Activated T-cell treated with anti-CD3 and anti-CD28 coated beads, Interleukin-2, amount 50 U/mL, for 4 hours (primary cell): ENCODE results near the gene GALNT7. TPM values are rescaled to one million over a fixed set of nuclear protein-coding genes. Genes with fewer than 3 reads are reported as not detected.
"Not testable (repeated sequence)": the region's sequence is repeated elsewhere in the genome, so short reads cannot be mapped to it uniquely, and the experiment has no call there.

Experiments used
- ATAC-seq, 2 donors: fragments of 200-7000 bp; cut with Tn5 transposase; one replicate each; pipeline ENCODE4 v1.10.0; 2021
- DNase-seq: peaks from one replicate; pipeline ENCODE4 v3.0.0-alpha.2; 2020
- H3K27me3 Mint-ChIP-seq: one replicate; pipeline ENCODE4 v1.8.0; 2021; ENCODE audit warnings: low read depth, mixed read lengths
- H3K36me3 Mint-ChIP-seq: one replicate; pipeline ENCODE4 v1.8.0; 2022; ENCODE audit warnings: mixed read lengths; ENCODE audit not compliant: insufficient read depth
- H3K4me1 Mint-ChIP-seq: one replicate; pipeline ENCODE4 v1.8.0; 2021; ENCODE audit warnings: low read depth, mixed read lengths
- H3K4me3 Mint-ChIP-seq: one replicate; pipeline ENCODE4 v1.8.0; 2021; ENCODE audit warnings: mild to moderate bottlenecking, moderate library complexity, mixed read lengths
- H3K9me3 Mint-ChIP-seq: one replicate; pipeline ENCODE4 v1.8.0; 2021; ENCODE audit warnings: mixed read lengths
- total RNA-seq, 3 donors: library from RNA; stranded (reverse); gene quantifications; one replicate each; pipeline ENCODE4 v1.2.1, GENCODE V29; 2021

The GALNT7 gene
- total RNA-seq, 3 donors from 2014 or later: 10.0 to 10.3 (median 10.2) TPM

GRCh38 chr4:173174594-173175012 is 6.0 kb downstream of the GALNT7 start:
- H3K4me1 Mint-ChIP-seq: peaks cover 56% of the 10 kb centered on the region

DNA sequence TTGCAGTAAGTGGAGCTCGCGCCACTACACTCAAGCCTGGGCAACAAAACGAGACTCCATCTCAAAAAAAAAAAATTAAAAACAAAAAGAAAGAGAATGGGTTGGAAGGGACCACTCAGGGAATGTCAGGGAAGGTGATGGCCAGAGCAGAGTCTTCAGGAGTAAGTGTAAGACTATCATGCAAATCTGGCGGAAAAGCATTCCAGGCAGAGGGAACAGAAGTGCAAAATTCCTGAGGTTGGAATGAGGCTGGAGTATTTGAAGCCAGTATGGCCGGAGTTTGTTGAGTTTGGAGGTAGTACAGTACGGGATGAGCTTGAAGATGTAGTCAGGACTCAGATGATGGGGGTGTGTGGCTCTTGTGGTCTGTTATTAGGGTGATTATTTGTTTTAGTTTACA is 7.4 kb downstream of the GALNT7 start:
- peaks cover 47% of the 10 kb centered on the region for H3K4me1 Mint-ChIP-seq
- H3K36me3 Mint-ChIP-seq: no peaks in the 10 kb centered on the region
- H3K4me3 Mint-ChIP-seq: no peak overlapping the region
- no peaks in the 10 kb centered on the region for H3K9me3 Mint-ChIP-seq
- no peak for DNase-seq
- ATAC-seq: no peak
- H3K27me3 Mint-ChIP-seq: no peaks in the 10 kb centered on the region

More at GRCh38 chr4:173174594-173175012, 6.0 kb downstream of the GALNT7 start:
- no peaks in the 10 kb centered on the region for H3K36me3 Mint-ChIP-seq
- H3K27me3 Mint-ChIP-seq: no peaks in the 10 kb centered on the region
- ATAC-seq (no peak), DNase-seq (no peak)
- no peak overlapping the region for H3K4me3 Mint-ChIP-seq
- no peaks in the 10 kb centered on the region for H3K9me3 Mint-ChIP-seq

GRCh38 chr4:173177232-173177631 is 8.6 kb downstream of the GALNT7 start:
- peaks cover 42% of the 10 kb centered on the region for H3K4me1 Mint-ChIP-seq
- H3K36me3 Mint-ChIP-seq: no peaks in the 10 kb centered on the region
- ATAC-seq (no peak), DNase-seq (no peak)
- no peaks in the 10 kb centered on the region for H3K9me3 Mint-ChIP-seq
- no peaks in the 10 kb centered on the region for H3K27me3 Mint-ChIP-seq
- H3K4me3 Mint-ChIP-seq: no peak overlapping the region

DNA sequence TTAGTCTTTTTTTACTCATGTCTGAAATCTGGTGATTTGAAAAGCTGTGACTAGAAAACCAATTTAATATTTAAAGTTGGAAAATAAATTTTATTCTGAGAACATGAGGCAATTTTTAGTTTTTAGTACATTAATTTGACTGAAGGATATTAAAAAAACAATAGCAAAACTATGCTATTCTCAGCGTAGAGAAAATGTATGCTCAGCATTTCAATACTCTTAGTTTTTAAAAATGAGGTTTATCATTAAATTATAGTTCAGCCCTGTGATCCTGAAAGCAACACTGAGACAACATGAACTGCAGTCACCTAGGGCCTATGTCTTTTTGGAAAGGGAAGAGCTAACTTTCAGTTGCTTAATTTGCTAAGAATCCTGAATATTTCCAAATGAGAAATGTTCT is 9.5 kb downstream of the GALNT7 start:
- Mint-ChIP-seq H3K27me3 (no peaks in the 10 kb centered on the region), H3K36me3 (no peaks in the 10 kb centered on the region), H3K9me3 (no peaks in the 10 kb centered on the region), H3K4me1 (peaks cover 37% of the 10 kb centered on the region), H3K4me3 (no peak overlapping the region)
- no peak for DNase-seq
- no peak for ATAC-seq

- Mint-ChIP-seq H3K4me3 (no peak overlapping the region), H3K9me3 (no peaks in the 10 kb centered on the region), H3K4me1 (peaks cover 22% of the 10 kb centered on the region), H3K27me3 (no peaks in the 10 kb centered on the region), H3K36me3 (no peaks in the 10 kb centered on the region)
- ATAC-seq (peak in 1 of 2 donors; percentile 50), DNase-seq (no peak)
Measured at GRCh38 chr4:173181848-173182247, 13.2 kb downstream of the GALNT7 start.

DNA sequence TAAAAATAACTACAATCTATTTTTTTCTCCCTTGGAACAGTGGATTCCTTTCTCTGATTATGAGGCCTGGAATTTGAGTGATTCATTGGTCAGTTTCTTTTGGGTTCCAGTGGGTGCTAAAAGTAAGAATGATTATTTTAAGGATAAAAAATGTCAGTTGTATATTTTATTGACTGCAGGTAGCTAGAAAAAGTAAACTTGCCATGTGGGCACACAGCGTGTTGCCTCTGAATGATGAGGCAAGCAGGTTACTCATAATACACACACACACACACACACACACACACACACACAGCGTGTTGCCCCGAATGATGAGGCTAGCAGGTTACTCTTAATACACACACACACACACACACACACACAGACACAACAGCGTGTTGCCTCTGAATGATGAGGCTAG is 13.8 kb downstream of the GALNT7 start:
- DNase-seq (no peak), ATAC-seq (no peak)
- H3K4me1 Mint-ChIP-seq: peaks cover 17% of the 10 kb centered on the region
- H3K36me3 Mint-ChIP-seq: no peaks in the 10 kb centered on the region
- no peaks in the 10 kb centered on the region for H3K27me3 Mint-ChIP-seq
- no peaks in the 10 kb centered on the region for H3K9me3 Mint-ChIP-seq
- no peak overlapping the region for H3K4me3 Mint-ChIP-seq

DNA sequence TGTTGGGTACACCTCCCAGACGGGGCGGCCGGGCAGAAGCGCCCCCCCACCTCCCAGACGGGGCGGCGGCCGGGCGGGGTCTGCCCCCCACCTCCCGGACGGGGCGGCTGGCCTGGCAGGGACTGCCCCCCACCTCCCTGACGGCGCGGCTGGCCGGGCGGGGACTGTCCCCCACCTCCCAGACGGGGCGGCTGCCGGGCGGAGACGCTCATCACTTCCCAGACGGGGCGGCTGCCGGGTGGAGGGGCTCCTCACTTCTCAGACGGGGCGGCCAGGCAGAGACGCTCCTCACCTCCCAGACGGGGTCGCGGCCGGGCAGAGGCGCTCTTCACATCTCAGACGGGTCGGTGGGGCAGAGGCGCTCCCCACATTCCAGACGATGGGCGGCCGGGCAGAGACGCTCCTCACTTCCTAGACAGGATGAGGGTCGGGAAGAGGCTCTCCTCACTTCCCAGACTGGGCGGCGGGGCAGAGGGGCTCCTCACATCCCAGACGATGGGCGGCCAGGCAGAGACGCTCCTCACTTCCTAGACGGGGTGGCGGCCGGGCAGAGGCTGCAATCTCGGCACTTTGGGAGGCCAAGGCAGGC is 15.1 kb downstream of the GALNT7 start:
- peaks cover 17% of the 10 kb centered on the region for H3K4me1 Mint-ChIP-seq
- H3K9me3 Mint-ChIP-seq, ATAC-seq, H3K36me3 Mint-ChIP-seq, H3K27me3 Mint-ChIP-seq, DNase-seq, H3K4me3 Mint-ChIP-seq: not testable (repeated sequence)

GRCh38 chr4:173185847-173186510 is 17.4 kb downstream of the GALNT7 start:
- Mint-ChIP-seq H3K9me3 (no peaks in the 10 kb centered on the region), H3K4me3 (no peak overlapping the region), H3K4me1 (peaks cover 26% of the 10 kb centered on the region), H3K36me3 (peaks cover 7% of the 10 kb centered on the region), H3K27me3 (no peaks in the 10 kb centered on the region)
- no peak for ATAC-seq
- DNase-seq: no peak

DNA sequence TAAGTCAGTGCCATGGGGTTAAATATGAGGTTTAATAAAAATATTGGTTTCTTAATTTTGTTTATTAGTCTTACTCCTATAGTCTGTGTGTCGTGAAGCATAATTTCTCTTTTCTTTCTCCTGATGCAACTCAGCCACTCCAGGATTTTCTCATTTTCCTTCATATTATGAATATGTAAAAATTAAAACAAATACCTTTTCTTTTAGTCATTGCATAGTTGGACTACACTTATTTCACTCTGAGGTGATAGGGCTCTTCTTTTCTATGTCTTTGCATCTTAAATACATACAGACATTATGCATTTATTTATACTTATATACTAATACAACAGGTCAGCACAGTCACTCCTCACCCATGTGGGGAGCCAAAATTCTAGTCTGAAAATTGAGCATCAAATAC is 19.1 kb downstream of the GALNT7 start:
- Mint-ChIP-seq H3K4me1 (peaks cover 39% of the 10 kb centered on the region), H3K4me3 (no peak overlapping the region), H3K9me3 (no peaks in the 10 kb centered on the region), H3K27me3 (no peaks in the 10 kb centered on the region), H3K36me3 (peaks cover 7% of the 10 kb centered on the region)
- ATAC-seq (no peak), DNase-seq (no peak)

DNA sequence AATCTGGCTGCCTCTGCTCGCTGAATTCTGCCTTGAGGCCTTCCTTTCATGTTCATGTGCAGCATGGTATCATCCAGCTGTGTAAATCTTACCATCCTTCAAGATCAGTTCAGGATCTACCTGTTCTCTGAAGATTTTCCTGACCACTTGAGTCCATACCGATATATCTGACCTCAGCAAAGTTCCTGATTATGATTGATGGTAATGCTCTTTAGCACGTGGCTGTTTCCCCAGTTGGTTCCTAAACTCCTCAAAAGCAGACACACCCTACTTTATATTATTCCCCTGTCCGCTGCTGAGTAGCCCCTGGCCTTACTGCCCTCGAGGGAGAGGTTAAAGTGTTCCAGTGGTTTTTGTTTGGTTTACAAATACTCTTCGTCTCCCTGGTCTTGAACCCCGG is 20.0 kb downstream of the GALNT7 start:
- Mint-ChIP-seq H3K27me3 (no peaks in the 10 kb centered on the region), H3K4me3 (no peak overlapping the region), H3K9me3 (no peaks in the 10 kb centered on the region), H3K36me3 (peaks cover 7% of the 10 kb centered on the region), H3K4me1 (peaks cover 41% of the 10 kb centered on the region)
- ATAC-seq: no peak
- no peak for DNase-seq

GRCh38 chr4:173189117-173189693 is 20.6 kb downstream of the GALNT7 start:
- no peak for DNase-seq
- Mint-ChIP-seq H3K4me1 (peaks cover 41% of the 10 kb centered on the region), H3K4me3 (no peak overlapping the region), H3K27me3 (no peaks in the 10 kb centered on the region), H3K36me3 (peaks cover 7% of the 10 kb centered on the region), H3K9me3 (no peaks in the 10 kb centered on the region)
- ATAC-seq: no peak

DNA sequence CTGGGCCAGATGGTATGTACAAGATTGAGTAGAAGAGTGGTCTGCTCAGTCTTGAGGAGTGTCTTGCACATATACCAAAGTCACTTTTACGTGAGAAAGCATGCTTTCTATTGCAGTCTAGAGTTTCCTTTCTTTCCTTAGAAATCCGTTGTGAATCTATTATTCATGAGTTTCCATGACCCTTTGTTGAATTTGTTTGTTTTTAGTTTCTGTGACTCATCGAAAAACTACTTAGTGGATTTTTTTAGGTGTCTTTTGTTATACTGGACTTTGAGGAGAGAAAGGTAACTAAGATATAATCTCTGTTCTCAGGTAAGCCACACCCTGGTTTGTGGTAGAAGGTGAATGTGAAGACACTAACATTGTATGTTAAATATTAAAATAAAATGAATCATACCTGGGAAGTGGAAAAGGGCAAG is 23.0 kb downstream of the GALNT7 start:
- no peak overlapping the region for H3K4me3 Mint-ChIP-seq
- DNase-seq (no peak), ATAC-seq (peak; percentile 61 to 69)
- peaks cover 39% of the 10 kb centered on the region for H3K4me1 Mint-ChIP-seq
- H3K27me3 Mint-ChIP-seq: no peaks in the 10 kb centered on the region
- no peaks in the 10 kb centered on the region for H3K9me3 Mint-ChIP-seq
- H3K36me3 Mint-ChIP-seq: peaks cover 9% of the 10 kb centered on the region

DNA sequence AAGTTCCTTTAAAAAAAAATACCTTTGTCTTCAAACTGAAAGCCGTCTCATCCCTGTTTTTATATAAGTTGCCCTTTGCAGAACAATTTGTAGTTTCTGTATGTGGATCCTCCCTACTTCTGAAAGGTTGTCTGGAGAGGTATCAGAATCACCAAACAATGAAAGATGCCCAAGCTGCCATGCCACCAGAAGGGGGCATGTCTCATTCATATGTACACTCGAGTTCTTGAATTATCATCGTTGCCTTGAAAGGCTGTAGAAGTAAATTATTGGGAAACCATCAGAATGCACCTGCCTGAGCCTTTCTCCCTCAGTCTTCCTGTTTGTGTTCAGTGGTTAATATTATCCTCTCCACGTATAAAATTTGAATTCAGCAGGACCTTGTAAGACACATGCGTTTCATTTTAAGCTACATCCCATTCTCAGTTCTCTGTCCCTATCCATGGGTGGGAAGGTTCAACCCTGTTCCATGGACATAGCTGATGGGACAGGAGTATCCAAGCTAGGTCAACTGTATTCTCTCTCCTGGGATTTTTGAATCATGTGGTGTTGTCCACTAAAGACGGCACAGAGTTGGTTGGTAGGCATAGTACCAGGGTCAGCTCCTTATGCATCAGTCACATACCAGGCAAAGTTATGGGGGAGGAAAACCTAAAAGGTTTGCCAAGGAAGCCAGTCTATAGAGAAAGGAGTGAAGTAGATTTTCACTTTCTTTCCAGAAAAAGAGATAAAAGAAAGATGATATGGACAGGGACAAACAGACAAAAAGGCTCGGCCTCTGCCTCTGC is 24.0 kb downstream of the GALNT7 start:
- Mint-ChIP-seq H3K4me1 (peaks cover 39% of the 10 kb centered on the region), H3K27me3 (no peaks in the 10 kb centered on the region)

GRCh38 chr4:173194157-173194556 is 25.5 kb downstream of the GALNT7 start:
- Mint-ChIP-seq H3K4me3 (no peak overlapping the region), H3K4me1 (peaks cover 39% of the 10 kb centered on the region), H3K9me3 (no peaks in the 10 kb centered on the region), H3K27me3 (no peaks in the 10 kb centered on the region), H3K36me3 (peaks cover 7% of the 10 kb centered on the region)
- ATAC-seq (no peak), DNase-seq (no peak)

More for the DNA sequence above, 24.0 kb downstream of the GALNT7 start:
- Mint-ChIP-seq H3K9me3 (no peaks in the 10 kb centered on the region), H3K36me3 (peaks cover 10% of the 10 kb centered on the region), H3K4me3 (no peak overlapping the region)
- DNase-seq (no peak), ATAC-seq (no peak)
